NCI-H2227 (cell line): ENCODE results near the gene HOXC4.
"Not testable (repeated sequence)": the region's sequence is repeated elsewhere in the genome, so short reads cannot be mapped to it uniquely, and the experiment has no call there.

Source experiments
- DNase-seq: peaks from one replicate; lab custom pipeline; 2025; ENCODE audit not compliant: unreplicated experiment; lab: John Stamatoyannopoulos, UW

HOXC4 gene

DNA sequence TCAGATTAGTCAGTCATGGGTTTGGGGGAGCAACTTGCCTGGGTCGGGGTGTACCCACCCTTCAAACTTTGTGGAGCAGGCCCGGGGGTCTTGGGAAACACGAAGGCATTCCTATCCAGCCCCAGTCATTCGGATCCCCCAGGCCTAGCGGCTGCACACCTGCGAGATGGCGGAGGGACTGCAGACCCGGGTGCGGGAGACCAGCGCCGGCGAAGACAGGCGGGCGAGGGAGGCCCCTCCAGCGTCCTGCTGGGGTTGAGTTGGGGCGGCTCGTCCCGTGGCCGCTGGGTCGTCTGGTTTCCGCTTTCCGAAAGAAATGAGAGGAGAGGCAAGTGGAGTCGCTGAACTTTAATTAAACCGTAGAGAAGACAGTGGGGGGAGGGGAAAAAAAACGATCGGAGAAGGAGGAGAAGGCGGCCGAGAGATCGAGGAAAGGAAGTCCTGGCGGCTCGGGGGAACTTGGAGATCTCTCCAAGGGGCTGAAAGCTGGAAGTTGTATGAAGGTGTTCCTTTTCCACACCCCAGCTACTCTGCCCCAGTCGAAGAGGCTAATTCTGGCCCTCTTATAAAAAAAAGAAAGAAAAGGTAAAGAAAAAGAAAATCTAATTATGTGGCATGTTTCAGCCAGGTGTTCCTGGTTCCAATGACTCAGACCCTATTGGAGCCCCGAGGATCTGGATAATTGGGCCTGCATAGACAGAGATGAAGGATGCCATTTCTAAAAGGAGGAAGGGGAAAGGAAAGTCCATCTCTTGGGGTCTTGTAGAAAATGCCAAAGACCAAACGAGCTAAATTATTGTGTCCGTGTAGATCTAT is 28.2 kb downstream of the HOXC4 start:
- not testable (repeated sequence) for DNase-seq

DNA sequence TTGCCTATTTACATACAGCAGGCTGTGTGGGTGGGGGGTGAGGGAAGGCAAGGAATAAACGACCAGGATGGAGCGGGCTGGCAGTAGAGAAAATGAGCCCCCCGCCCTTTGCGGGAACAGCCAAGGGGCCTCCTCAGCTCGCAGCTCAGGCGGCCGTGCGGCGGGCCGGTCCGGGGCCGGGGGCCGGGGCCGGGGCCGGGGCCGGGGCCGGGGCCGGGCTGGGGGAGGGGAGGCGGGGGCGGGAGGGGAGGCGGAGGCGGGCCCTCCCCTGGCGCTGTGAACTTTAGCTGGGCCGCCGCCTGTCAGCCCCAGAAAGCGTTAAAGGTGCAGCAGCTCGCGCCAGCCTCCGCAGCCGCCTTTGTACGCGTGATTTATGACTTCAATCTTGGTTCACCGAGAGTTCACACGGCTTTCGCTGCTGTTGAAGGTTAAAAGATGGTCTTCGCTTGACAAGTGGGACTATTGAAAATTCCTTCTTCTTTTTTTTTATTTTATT is 28.8 kb downstream of the HOXC4 start:
- DNase-seq, result peak; percentile 57

DNA sequence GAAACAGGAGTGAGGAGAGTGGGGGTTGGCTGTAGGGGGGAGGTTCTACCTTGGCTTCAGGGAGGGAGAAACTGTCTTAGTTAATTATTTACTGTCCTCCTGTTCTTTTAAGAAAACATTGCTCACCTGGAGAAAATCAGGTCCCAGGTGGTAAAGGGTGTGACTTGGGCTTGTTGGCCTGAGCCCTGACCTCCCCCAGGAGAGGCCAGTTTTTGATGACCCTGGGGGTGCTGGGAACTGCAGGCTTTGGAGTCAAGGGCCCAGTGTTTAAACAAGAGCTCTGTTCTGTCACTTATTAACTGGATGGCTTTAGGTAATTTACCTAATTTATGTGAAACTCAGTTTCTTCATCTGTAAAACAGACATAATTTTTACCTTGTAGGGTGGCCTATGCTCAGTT is 34.4 kb downstream of the HOXC4 start:
- not testable (repeated sequence) for DNase-seq

DNA sequence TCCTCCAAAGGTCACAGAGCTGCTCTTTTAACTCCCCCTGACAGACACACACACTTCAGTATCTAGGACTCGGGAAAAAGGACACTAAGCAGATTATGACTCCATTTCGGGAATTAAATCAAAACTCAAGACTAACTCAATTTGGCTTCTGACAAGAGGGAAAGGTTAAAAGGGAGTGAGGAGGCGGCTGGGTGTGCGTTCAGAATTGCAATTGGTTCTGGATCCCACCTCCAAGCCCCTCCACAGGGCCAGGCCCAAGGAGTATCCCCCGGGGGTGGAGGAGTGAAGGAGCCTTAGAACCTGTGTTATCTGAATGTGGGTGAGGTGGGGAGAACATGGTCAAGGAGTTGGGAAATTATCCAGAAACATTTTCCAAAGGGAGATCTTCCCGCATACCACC is 35.8 kb downstream of the HOXC4 start:
- DNase-seq, result not testable (repeated sequence)

GRCh38 chr12:54090312-54090711 is 36.7 kb downstream of the HOXC4 start:
- DNase-seq, result peak; percentile 59

GRCh38 chr12:54092943-54093342 is 39.3 kb downstream of the HOXC4 start:
- not testable (repeated sequence) for DNase-seq

- peak; percentile 43 for DNase-seq
Measured at GRCh38 chr12:54095928-54096327, 42.3 kb downstream of the HOXC4 start.

DNA sequence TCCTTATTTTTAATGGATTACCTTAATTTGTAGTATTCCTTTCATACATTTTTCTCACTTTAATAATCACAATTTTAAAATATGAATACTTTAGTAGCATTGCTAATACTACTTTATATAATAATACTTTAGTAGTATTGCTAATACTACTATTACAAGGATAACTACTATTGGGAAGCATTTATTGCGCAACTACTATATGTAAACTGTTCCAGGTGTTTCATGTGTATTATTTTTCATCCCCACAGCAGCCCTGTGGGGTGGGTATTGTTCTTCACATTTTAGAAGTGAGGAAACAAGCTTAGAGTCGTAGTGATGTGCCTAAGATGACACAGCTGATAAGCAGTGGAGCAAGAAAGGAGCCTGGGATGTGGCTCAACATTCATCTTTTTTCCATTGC is 45.0 kb downstream of the HOXC4 start:
- not testable (repeated sequence) for DNase-seq

- DNase-seq, result not testable (repeated sequence)
Measured at GRCh38 chr12:54100588-54100987, 47.0 kb downstream of the HOXC4 start.

GRCh38 chr12:54102223-54102622 is 48.6 kb downstream of the HOXC4 start:
- DNase-seq, result not testable (repeated sequence)

DNA sequence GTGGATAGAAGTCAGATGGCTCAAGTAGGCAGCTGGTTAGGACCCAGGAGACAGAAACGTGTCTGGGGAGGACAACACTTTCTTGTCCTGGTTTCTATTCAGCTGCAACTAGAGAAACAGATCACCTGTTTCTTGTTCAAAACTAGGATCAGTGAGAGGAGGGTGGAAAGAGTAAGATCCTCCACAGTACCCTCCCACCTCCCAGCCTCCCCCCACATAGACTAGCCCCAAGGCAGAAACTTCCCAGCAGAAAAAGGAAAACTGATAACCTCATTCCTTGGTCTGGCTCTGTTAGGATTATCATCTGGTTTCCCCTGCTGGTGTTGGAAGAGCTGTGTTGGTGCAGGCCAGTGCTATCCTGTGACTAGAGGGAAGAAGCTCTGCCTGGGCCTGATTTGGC is 50.2 kb downstream of the HOXC4 start:
- not testable (repeated sequence) for DNase-seq
